Fibroblast of pulmonary artery (primary cell): ENCODE results near the gene SEMA5B.

Experiments used
- DNase-seq: peaks from one replicate; pipeline ENCODE4 v3.0.0-alpha.2; 2010; ENCODE audit warnings: low read depth
- H3K4me3 ChIP-seq: replicated peaks from 2 replicates; pipeline ENCODE4 v1.5.1; 2011; ENCODE audit warnings: low read depth, mild to moderate bottlenecking, control low read depth, low read length, moderate library complexity
- CTCF ChIP-seq: IDR thresholded peaks from 2 replicates; pipeline ENCODE4 v1.5.1; 2011; ENCODE audit warnings: mild to moderate bottlenecking, control low read depth, low read length, inconsistent platforms; ENCODE audit errors: missing control alignments

The SEMA5B gene

GRCh38 chr3:122986693-122987179 lies 40.8 kb downstream of the SEMA5B start:
- no peak overlapping the region for H3K4me3 ChIP-seq
- no peak for TF ChIP-seq CTCF
- DNase-seq, result no peak

DNA sequence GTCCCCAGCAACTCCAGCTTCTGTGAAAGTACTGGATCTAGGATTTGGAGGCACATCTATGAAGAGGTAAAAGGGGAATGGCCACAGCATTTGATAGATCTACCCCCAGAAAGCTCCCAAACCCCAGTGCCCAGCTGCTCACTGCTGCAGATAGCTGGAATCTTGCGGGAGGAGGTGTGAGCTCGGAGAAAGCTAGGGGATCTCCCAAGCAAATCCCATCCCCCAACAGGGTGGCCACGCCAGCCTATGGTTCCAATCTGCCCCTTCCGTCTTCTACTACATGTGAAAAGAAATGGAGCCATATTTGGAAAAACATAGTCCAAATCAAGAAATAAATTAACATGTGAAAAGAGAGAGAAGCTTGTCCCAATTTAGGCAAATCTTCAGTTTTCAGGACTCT lies 42.0 kb downstream of the SEMA5B start:
- no peak for DNase-seq
- no peak for TF ChIP-seq CTCF
- no peak overlapping the region for H3K4me3 ChIP-seq

DNA sequence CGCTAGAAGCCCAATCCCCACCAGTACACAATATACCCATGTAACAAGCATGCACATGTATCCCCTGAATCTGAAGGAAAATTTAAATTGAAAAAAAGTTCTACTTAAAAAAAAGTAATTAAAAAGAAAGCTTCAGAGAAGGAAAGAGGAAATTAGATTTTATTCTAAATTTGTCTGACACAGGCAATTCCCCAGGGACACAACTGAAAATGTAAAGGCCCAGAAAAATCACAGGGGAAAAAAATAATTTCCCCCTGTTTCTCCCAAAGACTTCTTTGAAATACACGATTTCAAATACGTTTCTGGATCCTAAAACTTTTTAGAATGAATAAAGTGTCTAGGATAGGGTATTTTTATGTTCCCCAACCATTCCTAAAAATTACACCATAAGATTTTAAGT lies 42.9 kb downstream of the SEMA5B start:
- no peak overlapping the region for H3K4me3 ChIP-seq
- no peak for TF ChIP-seq CTCF
- no peak for DNase-seq

DNA sequence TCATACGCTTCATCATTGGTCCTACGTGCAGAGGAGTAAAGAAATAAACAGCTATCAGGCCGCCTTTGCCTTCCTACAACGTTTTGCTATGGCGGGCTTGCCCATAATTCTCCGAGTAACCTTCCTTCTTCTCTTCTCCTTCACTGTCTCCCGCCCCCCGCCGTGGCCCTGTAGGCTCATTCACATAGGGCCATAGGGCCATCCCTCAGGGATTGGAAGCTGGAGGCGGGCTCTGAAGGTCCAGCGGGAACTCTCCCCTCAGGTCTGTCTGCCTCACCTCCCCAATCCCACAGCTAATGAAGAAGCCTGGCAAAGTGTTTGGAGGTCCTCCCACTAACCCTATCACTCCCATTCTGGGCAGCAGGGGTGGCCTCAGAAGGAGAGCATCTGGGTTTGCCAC lies 43.6 kb downstream of the SEMA5B start:
- TF ChIP-seq CTCF, result no peak
- no peak overlapping the region for H3K4me3 ChIP-seq
- DNase-seq, result no peak

DNA sequence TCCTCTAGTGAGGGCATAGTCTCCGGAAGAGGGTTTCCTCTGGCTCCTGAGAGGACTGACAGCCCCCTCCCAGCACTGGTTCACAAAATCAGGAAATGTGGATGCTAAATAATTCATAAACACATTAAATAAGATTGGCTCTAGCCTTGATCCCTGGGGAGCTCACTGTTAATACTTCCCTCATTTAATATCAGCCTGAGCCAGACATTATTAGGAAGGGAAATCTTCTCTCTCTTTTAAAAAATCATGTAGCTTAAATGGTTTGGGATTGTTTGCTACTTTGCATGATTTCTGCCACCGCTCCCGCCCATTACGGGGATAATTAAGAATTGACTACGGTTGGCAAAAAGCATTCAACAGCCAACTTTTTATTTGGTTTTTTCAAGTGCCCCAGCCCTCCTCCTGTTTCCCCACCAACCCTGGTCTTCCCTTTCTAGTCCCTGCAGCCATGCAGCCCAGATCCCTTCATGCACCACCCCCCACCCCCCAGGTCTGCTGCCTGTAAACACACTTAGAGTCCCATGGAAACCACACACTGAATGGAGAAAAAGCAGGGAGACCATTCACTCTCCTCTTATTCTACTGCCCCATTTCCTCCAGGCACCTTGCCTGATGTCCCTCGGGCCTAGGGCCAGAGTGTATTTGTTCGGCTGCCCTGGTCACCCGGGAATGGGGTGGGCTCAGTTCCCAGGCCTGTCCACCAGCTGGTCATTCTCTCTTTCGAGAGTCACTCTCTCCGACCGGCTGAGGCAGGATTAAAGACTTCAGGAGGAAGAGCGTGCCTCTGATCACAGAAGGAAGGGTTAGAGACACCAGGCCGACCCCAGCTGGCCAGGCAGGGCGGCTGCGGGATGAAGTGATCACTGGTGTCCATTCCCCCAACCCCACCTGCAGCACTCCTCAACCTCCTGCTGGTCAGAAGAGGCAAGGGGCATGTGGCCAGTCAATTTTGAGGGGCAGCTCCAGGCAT lies 45.1 kb downstream of the SEMA5B start:
- no peak for TF ChIP-seq CTCF
- no peak overlapping the region for H3K4me3 ChIP-seq
- DNase-seq, result no peak

GRCh38 chr3:122979211-122979610 lies 48.4 kb downstream of the SEMA5B start:
- no peak for DNase-seq
- no peak overlapping the region for H3K4me3 ChIP-seq
- TF ChIP-seq CTCF, result no peak

- no peak for TF ChIP-seq CTCF
- H3K4me3 ChIP-seq, result no peak overlapping the region
- DNase-seq, result no peak
These were observed 49.0 kb downstream of the SEMA5B start for GRCh38 chr3:122978569-122978968.
